IMR-90 (cell line): ENCODE measurements around the gene ADAMTS6. TPM values are rescaled to one million over a fixed set of nuclear protein-coding genes. Genes with fewer than 3 reads are reported as not detected.
A peak's percentile ranks its signal among the peaks of the same experiment; 100 is the strongest.

ENCODE experiments used
- ATAC-seq: fragments of 200-7000 bp; cut with Tn5 transposase; 2 replicates; pipeline ENCODE4 v1.9.1; 2020; ENCODE audit warnings: low read depth, mild to moderate bottlenecking, moderate library complexity
- BruUV-seq: library from RNA; stranded (reverse); fragments of 400-500 nt; replicated peaks from 2 replicates; lab custom pipeline; 2021; lab: Mats Ljungman, UMichigan
- CTCF ChIA-PET: fragments of 300-600 bp; formaldehyde crosslinking; extraction: SDS; loops from one replicate; lab custom pipeline; 2021; ENCODE audit warnings: antibody characterized with exemption; lab: Yijun Ruan, JAX
- POLR2A ChIA-PET: fragments of 300-600 bp; sonication (Branson Sonifier 250); formaldehyde crosslinking; loops from one replicate; lab custom pipeline; 2022; ENCODE audit warnings: antibody characterized with exemption; ENCODE audit not compliant: unreplicated experiment; lab: Charles Lee
- DNase-seq: peaks from one replicate; pipeline ENCODE4 v3.0.0; 2013
- H2AFZ ChIP-seq: replicated peaks from 2 replicates; pipeline ENCODE3; 2013; ENCODE audit warnings: low read length, mild to moderate bottlenecking; ENCODE audit not compliant: poor library complexity
- H2AK5ac ChIP-seq: 2 replicates; pipeline ENCODE4 v1.6.1; 2013; ENCODE audit warnings: low read depth, low read length, inconsistent platforms
- H2AK9ac ChIP-seq: replicated peaks from 2 replicates; pipeline ENCODE3; 2013; ENCODE audit warnings: mild to moderate bottlenecking, low read depth, low read length, moderate library complexity; ENCODE audit not compliant: poor library complexity
- H2BK120ac ChIP-seq: 2 replicates; pipeline ENCODE4 v1.6.1; 2013; ENCODE audit warnings: low read depth, low read length, inconsistent platforms
- H2BK15ac ChIP-seq: 3 replicates; pipeline ENCODE4 v1.6.1; 2013; ENCODE audit warnings: low read depth, low read length, inconsistent platforms
- H2BK20ac ChIP-seq: 2 replicates; pipeline ENCODE4 v1.6.1; 2013; ENCODE audit warnings: low read depth, mild to moderate bottlenecking, inconsistent platforms, low read length, moderate library complexity
- H2BK5ac ChIP-seq: 2 replicates; pipeline ENCODE4 v1.6.1; 2013; ENCODE audit warnings: mild to moderate bottlenecking, low read depth, low read length, inconsistent platforms; ENCODE audit not compliant: poor library complexity, severe bottlenecking
- H3K14ac ChIP-seq: replicated peaks from 2 replicates; pipeline ENCODE4 v1.6.1; 2013; ENCODE audit warnings: low read depth, low read length, inconsistent platforms
- H3K18ac ChIP-seq: 2 replicates; pipeline ENCODE4 v1.6.1; 2013; ENCODE audit warnings: low read depth, low read length, control low read depth
- H3K23ac ChIP-seq: 2 replicates; pipeline ENCODE4 v1.6.1; 2013; ENCODE audit warnings: low read depth, low read length, inconsistent platforms
- H3K27ac ChIP-seq: 2 replicates; pipeline ENCODE4 v1.5.1; 2013; ENCODE audit warnings: mild to moderate bottlenecking, control low read depth, low read length; ENCODE audit not compliant: insufficient read depth
- H3K27me3 ChIP-seq: 2 replicates; pipeline ENCODE4 v1.6.1; 2013; ENCODE audit warnings: low read length; ENCODE audit not compliant: control insufficient read depth, insufficient read depth
- H3K36me3 ChIP-seq: 2 replicates; pipeline ENCODE4 v1.6.1; 2013; ENCODE audit warnings: low read length, mixed read lengths; ENCODE audit not compliant: control insufficient read depth, insufficient read depth
- H3K4ac ChIP-seq: 2 replicates; pipeline ENCODE4 v1.6.1; 2013; ENCODE audit warnings: low read depth, low read length, inconsistent platforms
- H3K4me1 ChIP-seq: 2 replicates; pipeline ENCODE4 v1.6.1; 2013; ENCODE audit warnings: low read length, mixed read lengths; ENCODE audit not compliant: control insufficient read depth, insufficient read depth
- H3K4me2 ChIP-seq: 2 replicates; pipeline ENCODE4 v1.6.1; 2013; ENCODE audit warnings: low read depth, mild to moderate bottlenecking, control low read depth, low read length, moderate library complexity
- H3K4me3 ChIP-seq: 2 replicates; pipeline ENCODE4 v1.5.1; 2013; ENCODE audit warnings: low read depth, mild to moderate bottlenecking, control low read depth, low read length, moderate library complexity; ENCODE audit not compliant: insufficient read depth
- H3K56ac ChIP-seq: 2 replicates; pipeline ENCODE4 v1.6.1; 2013; ENCODE audit warnings: low read length, inconsistent platforms; ENCODE audit not compliant: insufficient read depth; ENCODE audit errors: extremely low read depth
- H3K79me1 ChIP-seq, 2 experiments: 2 replicates each; pipeline ENCODE4 v1.6.1; 2013; ENCODE audit warnings: low read length in 2 of 2, inconsistent platforms in 1 of 2, low read depth in 1 of 2
- H3K9ac ChIP-seq: 2 replicates; pipeline ENCODE4 v1.6.1; 2013; ENCODE audit warnings: low read depth, low read length, control low read depth
- H3K9me1 ChIP-seq: 2 replicates; pipeline ENCODE4 v1.6.1; 2013; ENCODE audit warnings: low read length, inconsistent platforms; ENCODE audit not compliant: insufficient read depth
- H3K9me3 ChIP-seq: 2 replicates; pipeline ENCODE4 v1.6.1; 2013; ENCODE audit warnings: low read length; ENCODE audit not compliant: control insufficient read depth, insufficient read depth
- H4K20me1 ChIP-seq: 2 replicates; pipeline ENCODE4 v1.6.1; 2013; ENCODE audit warnings: low read length, inconsistent platforms; ENCODE audit not compliant: insufficient read depth
- H4K5ac ChIP-seq: 2 replicates; pipeline ENCODE4 v1.6.1; 2013; ENCODE audit warnings: mild to moderate bottlenecking, low read depth, low read length, control low read depth
- H4K8ac ChIP-seq, 2 experiments: 2 replicates each; pipeline ENCODE4 v1.6.1; 2013; ENCODE audit warnings: low read depth in 2 of 2, low read length in 2 of 2, control low read depth in 1 of 2, inconsistent platforms in 1 of 2
- H4K91ac ChIP-seq: 2 replicates; pipeline ENCODE4 v1.6.1; 2013; ENCODE audit warnings: low read depth, low read length, inconsistent platforms; ENCODE audit not compliant: insufficient read depth
- CEBPB ChIP-seq: IDR thresholded peaks from 2 replicates; pipeline ENCODE4 v1.6.1; 2012; ENCODE audit warnings: low read depth, low read length, improper control_type of control experiment
- CHD1 ChIP-seq: IDR thresholded peaks from 2 replicates; pipeline ENCODE4 v1.6.1; 2012; ENCODE audit warnings: low read depth, low read length, improper control_type of control experiment
- CTCF ChIP-seq: conservative IDR thresholded peaks from 2 replicates; pipeline ENCODE4 v1.5.1; 2012; ENCODE audit warnings: mild to moderate bottlenecking, low read depth, low read length, improper control_type of control experiment
- ELK1 ChIP-seq: fragments of 150-350 bp; IDR thresholded peaks from 2 replicates; pipeline ENCODE4 v1.6.1; 2016; ENCODE audit warnings: low read depth, mild to moderate bottlenecking, low read length, moderate library complexity, borderline replicate concordance
- MAZ ChIP-seq: IDR thresholded peaks from 2 replicates; pipeline ENCODE4 v1.6.1; 2012; ENCODE audit warnings: low read depth, mild to moderate bottlenecking, low read length, improper control_type of control experiment, moderate library complexity, borderline replicate concordance
- NFE2L2 ChIP-seq: fragments of 150-350 bp; IDR thresholded peaks from 2 replicates; pipeline ENCODE4 v1.6.1; 2016; ENCODE audit warnings: low read depth, mild to moderate bottlenecking, low read length
- POLR2A ChIP-seq: IDR thresholded peaks from 2 replicates; pipeline ENCODE4 v1.6.1; 2012; ENCODE audit warnings: mild to moderate bottlenecking, low read depth, low read length
- SMC3 ChIP-seq: fragments of 150-350 bp; IDR thresholded peaks from 2 replicates; pipeline ENCODE4 v1.6.1; 2016; ENCODE audit warnings: low read depth, mild to moderate bottlenecking, antibody characterized with exemption, low read length, moderate library complexity
- WGBS, 2 experiments: methylation state at CpG; one replicate each; pipeline versions ENCODE4 v1.1.5 to v1.1.7; 2013; ENCODE audit warnings: missing lambda C conversion rate in 2 of 2; ENCODE audit not compliant: insufficient read length in 1 of 2; ENCODE audit errors: extremely low coverage in 2 of 2; 5-methylcytosine and 5-hydroxymethylcytosine counted together
- dilution Hi-C: fragments of 300-500 bp; cut with HindIII; formaldehyde crosslinking; loops from one replicate; pipeline ENCODE4 v1.14.3; 2018; ENCODE audit warnings: low sequenced_read_pairs; ENCODE audit not compliant: unreplicated experiment
- in situ Hi-C: fragments of 300-500 bp; cut with MboI; formaldehyde crosslinking; loops from 3 replicates; pipeline ENCODE4 v1.14.3; 2019; ENCODE audit warnings: low sequenced_read_pairs, inconsistent platforms, mixed read lengths
- intact Hi-C: fragments of 100-400 bp; cut with micrococcal nuclease; formaldehyde crosslinking; loops from 2 replicates; pipeline ENCODE4 v1.10.0; 2022
- polyA plus RNA-seq, 3 experiments: library from polyadenylated mRNA; depleted of rRNA; stranded (reverse); fragments of >200 nt; gene quantifications; 2 replicates each; pipeline ENCODE4 v1.2.3, GENCODE V29; 2012; ENCODE audit warnings: low replicate concordance in 1 of 3
- total RNA-seq: library from RNA; depleted of rRNA; stranded (reverse); fragments of >200 nt; gene quantifications from 2 replicates; pipeline ENCODE4 v1.2.3, GENCODE V29; 2012

Gene ADAMTS6
- total and polyA plus RNA-seq, 2 of the 4 experiments (the other 2 are of a cell fraction), result 23.9 to 173 TPM

DNA sequence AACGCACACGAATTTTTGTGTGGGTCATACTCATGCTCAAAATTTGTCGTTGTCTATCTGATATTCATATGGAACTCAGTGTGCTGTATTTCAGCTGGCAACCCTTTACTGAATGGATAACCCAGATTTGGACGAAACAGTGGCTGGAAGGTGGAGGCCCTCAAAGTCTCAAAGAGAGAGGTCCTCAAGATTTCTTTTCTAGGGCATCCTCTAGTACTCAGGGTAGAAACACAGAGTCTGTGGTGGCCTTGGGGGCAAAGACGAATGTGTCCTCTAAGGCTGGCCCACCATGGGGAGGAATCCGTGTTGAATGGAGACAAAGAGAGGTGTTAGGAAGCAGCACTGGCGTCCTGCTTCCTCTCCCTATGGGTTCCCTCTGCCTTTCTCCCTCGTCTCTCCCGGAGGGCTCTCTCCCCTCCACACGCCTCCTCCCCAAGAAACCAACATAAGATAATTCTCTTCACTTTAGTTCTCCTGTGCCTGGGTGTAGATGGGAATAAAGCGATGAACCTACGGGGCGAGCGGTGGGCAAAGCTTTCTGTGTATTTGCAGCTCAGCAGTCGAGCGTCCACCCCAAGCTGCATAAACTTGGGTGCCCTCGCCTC lies 379.2 kb downstream of the ADAMTS6 start (continued):
- no peak for TF ChIP-seq CTCF

GRCh38 chr5:65101632-65102100 lies 380.1 kb downstream of the ADAMTS6 start:
- dilution Hi-C loops (no loop called here), intact Hi-C loops (loop anchor here (1.0 to 2.0 kb wide), 3 partner anchors 26 to 382 kb away; no protein-coding TSS in a partner anchor), in situ Hi-C loops (loop anchor here (10.0 kb wide), 1 partner anchor 383 kb away; the partner anchor contains the start of gene ADAMTS6)
- Histone ChIP-seq H3K9ac (peak overlapping the region; percentile 70), H2AK5ac (peak overlapping the region; percentile 50; the same call in 1 of the 2 replicates), H3K27ac (peak overlapping the region; percentile 90), H3K4ac (peak overlapping the region; percentile 94), H3K14ac (peak overlapping the region; percentile 95), H4K20me1 (no peaks in the 10 kb centered on the region), H4K8ac (peak overlapping the region; percentile 92 to 97), H3K36me3 (no peaks in the 10 kb centered on the region), H3K9me3 (no peaks in the 10 kb centered on the region), H2AK9ac (no peak overlapping the region), H3K4me1 (peaks cover 18% of the 10 kb centered on the region), H3K56ac (peak overlapping the region; percentile 95), H2BK15ac (peak overlapping the region; percentile 83), H2BK120ac (peak overlapping the region; percentile 98), H4K5ac (peak overlapping the region; percentile 92), H3K27me3 (no peaks in the 10 kb centered on the region), H3K4me3 (no peak overlapping the region), H3K23ac (peak overlapping the region; percentile 94), H2AFZ (no peak overlapping the region), H3K9me1 (peaks cover 13% of the 10 kb centered on the region), H2BK20ac (peak overlapping the region; percentile 98), H3K18ac (peak overlapping the region; percentile 95), H3K79me1 (no peaks in the 10 kb centered on the region; a peak in 1 of 4 replicates), H4K91ac (peak overlapping the region; percentile 98), H2BK5ac (peak overlapping the region; percentile 98), H3K4me2 (0 out of 2 replicates have a peak overlapping the region, but pooled peaks have one; percentile 13)
- DNase-seq, result peak; percentile 70
- CTCF ChIA-PET, result interaction anchor here (0.6 to 1.3 kb wide), 2 partner anchors 10 to 381 kb away, joined by 3 read pairs; no protein-coding TSS in a partner anchor
- ATAC-seq, result peak; percentile 67
- no TSS peak for BruUV-seq
- POLR2A ChIA-PET, result no interaction called here
- no CpG with 5 or more reads among the region's 8 CpGs for WGBS, 2 experiments
- TF ChIP-seq CTCF (no peak), CHD1 (no peak), CEBPB (no peak), SMC3 (no peak), NFE2L2 (no peak), ELK1 (no peak), MAZ (no peak), POLR2A (no peak)
